CD4-positive, alpha-beta T cell treated with Interleukin-10 for 1 hour (primary cell): Measurements from ENCODE around the gene CREBBP.

ENCODE experiments used
- DNase-seq: peaks from one replicate; pipeline ENCODE4 v3.0.0-alpha.2; 2020

Gene CREBBP

GRCh38 chr16:3821184-3821583 is 59.3 kb downstream of the CREBBP start:
- no peak for DNase-seq

- DNase-seq, result peak; percentile 45
Measured at GRCh38 chr16:3819746-3820724, 60.5 kb downstream of the CREBBP start.

GRCh38 chr16:3819175-3819527 is 61.4 kb downstream of the CREBBP start:
- DNase-seq, result no peak

GRCh38 chr16:3816326-3816725 is 64.2 kb downstream of the CREBBP start:
- DNase-seq, result no peak

GRCh38 chr16:3814755-3815154 is 65.8 kb downstream of the CREBBP start:
- DNase-seq, result no peak

- no peak for DNase-seq
Measured at GRCh38 chr16:3812469-3813172, 67.9 kb downstream of the CREBBP start.

- no peak for DNase-seq
Measured at GRCh38 chr16:3810818-3811217, 69.7 kb downstream of the CREBBP start.

- DNase-seq, result no peak
Measured at GRCh38 chr16:3810198-3810664, 70.3 kb downstream of the CREBBP start.

GRCh38 chr16:3808308-3809063 is 72.0 kb downstream of the CREBBP start:
- DNase-seq, result no peak

GRCh38 chr16:3807425-3808123 is 72.9 kb downstream of the CREBBP start:
- DNase-seq, result no peak

- no peak for DNase-seq
Measured at GRCh38 chr16:3804426-3805016, 76.0 kb downstream of the CREBBP start.

- DNase-seq, result no peak
Measured at GRCh38 chr16:3800477-3801270, 79.8 kb downstream of the CREBBP start.

GRCh38 chr16:3800019-3800418 is 80.5 kb downstream of the CREBBP start:
- no peak for DNase-seq

- DNase-seq, result no peak
Measured at GRCh38 chr16:3799354-3799753, 81.2 kb downstream of the CREBBP start.

GRCh38 chr16:3798838-3799237 is 81.7 kb downstream of the CREBBP start:
- DNase-seq, result no peak

GRCh38 chr16:3797904-3798811 is 82.4 kb downstream of the CREBBP start:
- no peak for DNase-seq

- peak; percentile 47 for DNase-seq
Measured at GRCh38 chr16:3797473-3797872, 83.0 kb downstream of the CREBBP start.

- no peak for DNase-seq
Measured at GRCh38 chr16:3793161-3793576, 87.3 kb downstream of the CREBBP start.

GRCh38 chr16:3792472-3793012 is 88.0 kb downstream of the CREBBP start:
- no peak for DNase-seq

GRCh38 chr16:3791701-3792100 is 88.8 kb downstream of the CREBBP start:
- DNase-seq, result no peak
